Upper lobe of left lung (tissue), 4 donors: ENCODE results near the gene GP1BB.

ENCODE experiments used
- CTCF ChIP-seq, 6 experiments: fragments of 450-650 bp in 4 of 6; fragments of 200-600 bp in 2 of 6; sonication (generic) in 2 of 6; IDR thresholded peaks; one replicate each; pipeline ENCODE4 v1.5.1; 2016 to 2019; ENCODE audit warnings: antibody characterized with exemption in 6 of 6
- POLR2A ChIP-seq, 4 donors: fragments of 450-650 bp; IDR thresholded peaks; one replicate each; pipeline ENCODE4 v1.5.1; 2016 to 2017; ENCODE audit warnings: antibody characterized with exemption in 4 of 4, mild to moderate bottlenecking in 2 of 4
- POLR2AphosphoS5 ChIP-seq, 2 donors: sonication (generic); formaldehyde crosslinking; IDR thresholded peaks; one replicate each; pipeline ENCODE4 v1.5.1; 2017; ENCODE audit warnings: antibody characterized with exemption in 2 of 2

GRCh38 chr22:19719050-19719482, 4.3 kb upstream of the GP1BB start:
- TF ChIP-seq POLR2AphosphoS5 (IDR thresholded peaks at IDR 0.05) (no peak), CTCF (IDR thresholded peaks at IDR 0.05) (no peak), POLR2A (IDR thresholded peaks at IDR 0.05) (no peak)
